BE2C (cell line): ENCODE results near the gene MARVELD2.
"Not testable (repeated sequence)": the region's sequence is repeated elsewhere in the genome, so short reads cannot be mapped to it uniquely, and the experiment has no call there.

Experiments
- DNase-seq: peaks from one replicate; pipeline ENCODE4 v3.0.0-alpha.2; 2020
- H3K27me3 ChIP-seq: fragments of 250-450 bp; sonication (Bioruptor Pico); 2 replicates; pipeline ENCODE4 v1.5.1; 2020; ENCODE audit warnings: mild to moderate bottlenecking
- H3K36me3 ChIP-seq: fragments of 250-450 bp; sonication (Bioruptor Pico); 2 replicates; pipeline ENCODE4 v1.5.1; 2020; ENCODE audit warnings: mild to moderate bottlenecking
- H3K4me1 ChIP-seq: fragments of 250-450 bp; sonication (Bioruptor Pico); 2 replicates; pipeline ENCODE4 v1.5.1; 2020
- H3K4me3 ChIP-seq: 2 replicates; pipeline ENCODE4 v1.5.1; 2011; ENCODE audit warnings: low read depth, low read length
- H3K9me3 ChIP-seq: fragments of 250-450 bp; sonication (Bioruptor Pico); 2 replicates; pipeline ENCODE4 v1.5.1; 2020
- CTCF ChIP-seq: IDR thresholded peaks from 2 replicates; pipeline ENCODE4 v1.5.1; 2012; ENCODE audit warnings: mild to moderate bottlenecking, low read depth, low read length

Gene MARVELD2

GRCh38 chr5:69462170-69462569 is 47.3 kb downstream of the MARVELD2 start:
- Histone ChIP-seq H3K4me1 (no peaks in the 10 kb centered on the region), H3K27me3 (no peaks in the 10 kb centered on the region), H3K36me3 (no peaks in the 10 kb centered on the region), H3K4me3 (no peak overlapping the region), H3K9me3 (no peaks in the 10 kb centered on the region)
- no peak for TF ChIP-seq CTCF
- no peak for DNase-seq

GRCh38 chr5:69466375-69466774 is 51.5 kb downstream of the MARVELD2 start:
- H3K4me1 ChIP-seq, DNase-seq, H3K36me3 ChIP-seq, H3K27me3 ChIP-seq, H3K9me3 ChIP-seq, H3K4me3 ChIP-seq: not testable (repeated sequence)

GRCh38 chr5:69467442-69468225 is 52.7 kb downstream of the MARVELD2 start:
- no peaks in the 10 kb centered on the region for H3K36me3 ChIP-seq
- TF ChIP-seq CTCF, result no peak
- DNase-seq, result no peak
- no peak overlapping the region for H3K4me3 ChIP-seq
- no peaks in the 10 kb centered on the region for H3K27me3 ChIP-seq
- no peaks in the 10 kb centered on the region for H3K4me1 ChIP-seq
- H3K9me3 ChIP-seq, result no peaks in the 10 kb centered on the region

GRCh38 chr5:69468631-69469030 is 53.7 kb downstream of the MARVELD2 start:
- Histone ChIP-seq H3K9me3 (no peaks in the 10 kb centered on the region), H3K4me1 (no peaks in the 10 kb centered on the region), H3K36me3 (no peaks in the 10 kb centered on the region), H3K27me3 (no peaks in the 10 kb centered on the region), H3K4me3 (no peak overlapping the region)
- DNase-seq, result no peak
- no peak for TF ChIP-seq CTCF

GRCh38 chr5:69471516-69471915 is 56.6 kb downstream of the MARVELD2 start:
- not testable (repeated sequence) for H3K27me3 ChIP-seq, H3K9me3 ChIP-seq, H3K36me3 ChIP-seq, DNase-seq, H3K4me3 ChIP-seq, H3K4me1 ChIP-seq

GRCh38 chr5:69472535-69473143 is 57.7 kb downstream of the MARVELD2 start:
- H3K4me1 ChIP-seq, H3K4me3 ChIP-seq, H3K27me3 ChIP-seq, H3K9me3 ChIP-seq, H3K36me3 ChIP-seq, DNase-seq: not testable (repeated sequence)

GRCh38 chr5:69477170-69477569 is 62.3 kb downstream of the MARVELD2 start:
- no peak for DNase-seq
- no peak for TF ChIP-seq CTCF
- no peaks in the 10 kb centered on the region for H3K36me3 ChIP-seq
- no peaks in the 10 kb centered on the region for H3K4me1 ChIP-seq
- no peaks in the 10 kb centered on the region for H3K27me3 ChIP-seq
- H3K9me3 ChIP-seq, result no peaks in the 10 kb centered on the region
- no peak overlapping the region for H3K4me3 ChIP-seq

- H3K4me3 ChIP-seq, H3K27me3 ChIP-seq, H3K36me3 ChIP-seq, H3K9me3 ChIP-seq, H3K4me1 ChIP-seq, DNase-seq: not testable (repeated sequence)
Observed at GRCh38 chr5:69478296-69478695, 63.4 kb downstream of the MARVELD2 start.
